ENCODE data around the gene RPTOR.
"Not testable (repeated sequence)": the region's sequence is repeated elsewhere in the genome, so short reads cannot be mapped to it uniquely, and the experiment has no call there.

RPTOR gene

DNA sequence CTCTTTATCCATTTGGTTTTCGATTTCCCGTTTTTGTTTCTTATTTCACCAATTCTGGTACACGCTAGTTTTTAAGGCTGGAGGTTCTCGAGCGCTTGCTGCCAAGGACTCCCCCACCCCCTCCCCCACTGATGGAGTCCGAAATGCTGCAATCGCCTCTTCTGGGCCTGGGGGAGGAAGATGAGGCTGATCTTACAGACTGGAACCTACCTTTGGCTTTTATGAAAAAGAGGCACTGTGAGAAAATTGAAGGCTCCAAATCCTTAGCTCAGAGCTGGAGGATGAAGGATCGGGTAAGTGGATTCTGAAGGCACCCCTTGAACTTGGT is 825 bp downstream of the RPTOR start:
- DNase-seq (ENCODE audit: low read depth in 2 of 2): no peak

DNA sequence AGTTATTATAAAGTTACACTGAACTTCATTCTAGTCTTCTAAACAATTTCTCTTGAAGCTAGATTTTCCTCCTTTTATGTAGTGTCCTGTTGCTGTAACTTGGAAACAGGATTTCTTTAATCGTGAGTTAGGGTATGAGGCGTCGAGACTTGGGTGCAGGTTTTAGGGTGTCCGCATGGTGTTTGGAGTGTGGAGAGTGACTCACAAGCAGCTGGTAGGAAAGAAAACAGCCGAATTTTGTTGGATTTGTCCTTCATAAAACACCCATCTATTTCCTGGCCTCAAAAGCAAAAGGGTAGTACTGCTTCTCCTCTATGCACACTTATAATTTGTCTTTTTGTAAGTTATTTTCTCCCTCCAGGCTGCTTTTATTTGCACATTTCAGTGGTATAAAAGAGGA is 1.6 kb downstream of the RPTOR start:
- DNase-seq (ENCODE audit: low read depth in 2 of 2): no peak

DNA sequence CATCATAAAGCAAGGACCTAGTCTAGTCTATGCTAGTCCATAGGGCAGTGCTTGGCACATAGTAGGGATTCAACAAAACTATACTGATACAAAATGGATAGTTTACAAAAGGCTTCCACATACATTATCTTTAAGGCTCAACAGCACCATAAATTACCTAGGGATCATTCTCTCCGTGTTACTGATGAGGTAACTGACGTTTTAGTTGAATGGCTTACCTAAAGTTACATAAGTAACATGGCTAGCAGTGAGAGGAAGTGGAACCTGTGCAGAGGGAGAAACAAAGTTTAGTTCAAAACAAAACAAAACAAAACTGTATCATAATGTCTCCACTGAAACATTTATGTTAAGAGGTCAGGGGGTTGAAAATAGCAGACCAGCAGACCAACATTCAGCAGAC is 7.9 kb downstream of the RPTOR start:
- no peak for DNase-seq (ENCODE audit: low read depth in 2 of 2)

DNA sequence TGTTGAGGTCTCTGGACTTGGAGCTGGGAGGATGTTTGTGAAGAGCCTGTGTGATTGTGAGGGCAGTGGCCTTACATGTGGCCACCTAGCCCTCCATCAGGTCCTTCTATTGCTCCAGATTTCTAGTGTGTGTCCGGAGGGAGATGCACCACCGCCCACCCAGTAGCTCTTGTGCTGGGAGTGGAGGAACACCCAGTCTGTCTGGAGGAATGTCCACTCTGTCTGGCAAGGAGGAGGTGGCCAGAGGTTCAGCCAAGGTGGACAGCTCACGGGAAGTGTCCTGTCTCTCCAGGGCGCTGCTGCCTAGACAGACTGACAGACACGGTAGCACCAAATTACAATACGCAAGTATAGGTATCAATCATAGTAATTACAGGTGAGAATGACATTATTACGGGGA is 10.6 kb downstream of the RPTOR start:
- no peak for DNase-seq (ENCODE audit: low read depth in 2 of 2)

DNA sequence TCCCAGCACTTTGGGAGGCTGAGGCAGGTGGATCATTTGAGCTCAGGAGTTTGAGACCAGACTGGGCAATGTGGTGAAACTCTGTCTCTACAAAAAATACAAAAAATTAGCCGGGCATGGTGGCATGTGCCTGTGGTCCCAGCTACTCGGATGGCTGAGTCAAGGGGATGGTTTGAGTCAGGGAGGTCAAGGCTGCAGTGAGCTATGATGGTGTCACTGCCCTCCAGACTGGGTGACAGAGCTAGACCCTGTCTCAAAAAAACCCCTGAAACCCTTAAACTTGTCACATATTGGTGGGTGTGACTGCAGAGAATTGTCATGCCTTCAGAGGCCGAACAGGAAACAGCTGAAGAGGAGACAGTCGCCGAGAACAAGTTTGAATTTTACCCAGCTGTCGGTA is 13.4 kb downstream of the RPTOR start:
- no peak for DNase-seq (ENCODE audit: low read depth in 2 of 2)

DNA sequence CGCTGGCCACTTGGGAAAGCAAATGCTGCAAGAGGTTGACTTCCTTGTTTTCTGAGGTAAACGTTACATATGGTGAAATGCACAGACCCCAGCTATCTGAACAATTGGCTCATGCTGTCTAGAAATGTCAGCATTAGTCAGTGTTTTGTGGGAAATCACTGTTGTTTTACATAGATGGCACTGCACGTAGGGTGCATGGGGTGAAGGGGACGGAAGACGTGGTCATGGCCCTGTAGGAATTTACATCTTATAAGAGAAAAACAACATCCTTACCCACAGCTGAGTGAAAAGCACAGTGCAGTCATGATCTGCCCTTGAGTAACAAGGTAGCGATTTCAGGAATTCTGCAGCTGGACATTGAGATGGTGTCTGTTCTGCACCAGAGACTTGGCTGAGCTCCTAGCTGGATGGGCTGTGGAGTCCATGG is 15.2 kb downstream of the RPTOR start:
- no peak for DNase-seq (ENCODE audit: low read depth in 2 of 2)

DNA sequence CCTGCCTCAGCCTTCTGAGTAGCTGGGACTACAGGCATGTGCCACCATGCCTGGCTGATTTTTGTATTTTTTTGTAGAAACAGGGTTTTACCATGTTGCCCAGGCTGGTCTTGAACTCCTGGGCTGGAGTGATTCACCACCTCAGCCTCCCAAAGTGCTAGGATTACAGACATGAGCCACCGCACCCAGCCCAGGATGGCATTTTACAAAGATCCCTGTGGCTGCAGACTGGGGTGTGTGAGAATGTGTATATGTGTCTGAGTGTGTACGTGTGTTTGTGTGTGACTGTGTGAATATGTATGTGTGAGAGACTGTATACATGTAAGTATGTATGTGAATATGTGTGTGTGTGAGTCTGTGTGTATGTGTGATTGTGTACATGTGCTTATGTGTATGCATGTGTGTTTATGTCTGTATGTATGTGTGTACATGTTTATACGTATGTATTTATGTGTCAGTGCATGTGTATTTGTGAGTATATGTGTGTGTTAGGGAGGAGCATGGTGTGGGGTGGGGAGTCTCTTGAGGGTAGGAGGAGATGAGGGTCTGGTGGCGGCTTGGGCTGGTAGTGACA is 17.0 kb downstream of the RPTOR start:
- no peak for DNase-seq (ENCODE audit: low read depth in 2 of 2)

DNA sequence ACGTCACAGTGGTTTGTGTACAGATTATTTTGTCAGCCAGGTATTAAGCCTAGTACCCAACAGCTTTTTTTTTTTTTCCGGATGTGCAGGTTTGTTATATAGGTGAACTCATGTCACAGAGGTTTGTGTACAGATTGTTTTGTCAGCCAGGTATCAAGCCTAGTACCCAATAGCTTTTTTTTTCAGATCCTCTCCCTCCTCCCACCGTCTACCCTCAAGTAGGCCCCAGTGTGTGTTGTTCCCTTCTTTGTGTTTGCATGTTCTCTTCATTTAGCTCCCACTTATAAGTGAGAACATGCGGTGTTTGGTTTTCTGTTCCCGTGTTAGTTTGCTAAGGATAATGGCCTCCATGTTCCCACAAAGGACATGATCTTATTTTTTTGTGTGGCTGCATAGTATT is 19.9 kb downstream of the RPTOR start:
- no peak for DNase-seq (ENCODE audit: low read depth in 2 of 2)

DNA sequence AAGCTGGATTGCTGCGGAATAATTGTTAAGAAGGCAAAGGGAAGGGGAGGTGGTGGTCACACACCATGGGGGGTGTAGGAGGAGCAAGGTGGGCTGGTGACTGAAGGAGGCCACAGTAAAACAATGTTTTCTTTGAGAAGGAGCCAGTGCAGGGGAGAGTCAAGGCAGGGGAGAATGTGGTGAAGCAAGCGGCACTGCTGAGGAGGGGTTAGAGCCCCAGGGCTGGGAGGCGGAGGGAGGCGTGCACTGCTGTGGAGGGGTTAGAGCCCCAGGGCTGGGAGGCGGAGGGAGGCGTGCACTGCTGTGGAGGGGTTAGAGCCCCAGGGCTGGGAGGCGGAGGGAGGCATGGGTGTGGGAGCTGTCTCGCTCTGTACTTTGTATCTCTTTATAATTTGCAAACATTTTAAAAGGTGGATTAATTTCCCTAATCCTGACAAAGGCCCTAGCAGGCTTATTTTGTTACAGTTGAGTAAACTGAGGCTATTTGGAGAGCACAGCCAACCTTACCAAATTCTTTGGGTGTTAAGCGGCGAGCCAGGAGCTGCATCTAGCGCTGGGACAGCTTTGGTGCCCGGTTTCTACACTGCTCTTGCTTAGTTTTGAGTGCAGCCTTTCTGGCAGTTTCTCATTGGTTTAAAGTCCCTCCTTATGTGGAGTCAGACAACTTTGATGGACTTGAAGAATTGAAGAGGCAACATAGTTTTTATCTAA is 20.9 kb downstream of the RPTOR start:
- no peak for DNase-seq (ENCODE audit: low read depth in 2 of 2)

DNA sequence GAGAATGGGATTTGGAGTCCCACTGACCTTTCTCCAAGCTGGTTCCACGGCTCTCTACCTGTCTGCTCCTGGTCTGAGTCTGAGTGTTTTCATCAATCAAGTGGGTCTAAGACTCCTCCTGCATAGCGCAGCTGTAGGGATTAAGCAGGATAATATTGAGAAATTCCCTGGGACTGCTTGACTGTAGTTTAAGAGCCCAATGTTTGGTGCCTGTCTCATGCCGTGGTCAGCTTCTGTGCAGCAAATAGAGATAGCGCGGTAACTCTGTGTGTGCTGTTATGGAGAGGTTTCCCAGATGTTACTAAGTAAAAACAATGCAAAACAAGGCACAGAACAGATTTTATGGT is 21.4 kb downstream of the RPTOR start:
- DNase-seq (ENCODE audit: low read depth in 2 of 2): no peak

DNA sequence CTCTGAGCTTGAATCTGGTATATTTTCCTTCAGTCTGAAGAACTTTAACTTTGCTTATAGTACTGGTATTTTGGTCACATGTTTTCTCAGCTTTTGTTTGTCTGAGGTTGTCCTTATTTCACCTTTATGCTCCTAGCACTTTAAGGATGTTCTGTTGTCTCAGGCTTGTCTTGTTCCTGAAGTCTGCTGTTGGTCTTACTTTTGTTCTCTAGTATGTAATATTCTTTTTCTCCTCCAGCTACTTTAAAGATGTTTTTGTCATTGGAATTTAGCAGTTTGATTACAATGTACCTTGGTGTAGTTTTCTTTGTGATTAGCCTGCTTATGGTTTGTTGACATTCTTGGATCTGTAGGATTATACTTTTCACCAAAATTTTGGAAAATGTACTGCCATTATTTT is 23.6 kb downstream of the RPTOR start:
- no peak for DNase-seq (ENCODE audit: low read depth in 2 of 2)

DNA sequence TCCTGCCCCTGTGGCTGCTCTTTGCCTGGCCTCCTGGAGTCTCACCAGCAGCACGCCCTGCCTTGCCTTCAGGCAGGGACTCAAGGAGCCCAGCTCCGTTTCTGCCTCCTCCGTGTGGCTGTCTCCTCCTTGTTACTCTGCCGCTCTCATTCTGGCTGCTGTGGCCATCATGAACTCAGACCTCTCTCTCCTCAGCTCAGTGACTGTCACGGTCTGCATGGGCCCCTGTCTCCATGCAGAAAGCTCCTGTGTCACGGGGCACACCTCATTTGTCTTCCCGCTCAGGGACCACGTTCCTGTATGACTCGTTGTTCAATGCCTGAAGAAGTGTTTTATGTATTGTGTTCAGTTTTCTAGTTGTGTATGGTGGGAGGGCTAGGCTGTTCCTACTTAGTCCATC is 25.3 kb downstream of the RPTOR start:
- no peak for DNase-seq (ENCODE audit: low read depth in 2 of 2)

DNA sequence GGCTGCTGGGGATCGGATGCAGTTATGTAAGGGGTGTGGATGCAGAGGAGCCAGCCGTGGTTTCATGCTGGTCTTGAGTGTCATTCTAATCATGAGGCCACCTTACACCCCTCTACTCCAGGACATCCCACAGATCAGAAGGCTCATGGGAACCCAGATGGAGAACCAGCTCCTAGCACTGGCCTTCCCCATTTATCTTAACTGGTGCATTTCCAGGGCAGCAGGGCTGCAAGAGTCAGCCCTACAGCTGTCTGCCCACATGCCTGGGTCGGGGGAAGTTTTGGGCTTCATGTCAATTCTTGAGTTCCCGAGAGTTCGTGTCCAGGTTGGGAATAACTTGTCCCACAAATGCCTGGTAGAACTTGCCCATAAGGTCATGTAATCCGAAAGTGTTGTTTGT is 29.1 kb downstream of the RPTOR start:
- no peak for DNase-seq (ENCODE audit: low read depth in 2 of 2)

DNA sequence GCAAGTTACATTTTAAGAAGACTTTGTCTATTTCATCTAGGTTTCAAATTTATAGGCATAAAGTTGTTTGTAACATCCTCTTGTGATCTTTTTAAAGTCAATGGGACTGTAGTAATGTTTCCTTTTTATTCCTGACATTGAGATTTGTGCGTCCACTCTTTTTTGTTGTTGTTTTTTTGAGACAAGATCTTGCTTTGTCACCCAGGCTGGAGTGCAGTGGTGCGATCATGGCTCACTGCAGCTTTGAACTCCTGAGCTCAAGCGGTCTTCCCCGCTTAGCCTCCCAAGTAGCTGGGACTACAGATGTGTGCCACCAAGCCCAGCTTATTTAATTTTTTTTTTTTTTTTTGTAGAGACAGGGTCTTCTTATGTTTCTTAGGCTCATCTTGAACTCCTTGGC is 29.9 kb downstream of the RPTOR start:
- no peak for DNase-seq (ENCODE audit: low read depth in 2 of 2)

DNA sequence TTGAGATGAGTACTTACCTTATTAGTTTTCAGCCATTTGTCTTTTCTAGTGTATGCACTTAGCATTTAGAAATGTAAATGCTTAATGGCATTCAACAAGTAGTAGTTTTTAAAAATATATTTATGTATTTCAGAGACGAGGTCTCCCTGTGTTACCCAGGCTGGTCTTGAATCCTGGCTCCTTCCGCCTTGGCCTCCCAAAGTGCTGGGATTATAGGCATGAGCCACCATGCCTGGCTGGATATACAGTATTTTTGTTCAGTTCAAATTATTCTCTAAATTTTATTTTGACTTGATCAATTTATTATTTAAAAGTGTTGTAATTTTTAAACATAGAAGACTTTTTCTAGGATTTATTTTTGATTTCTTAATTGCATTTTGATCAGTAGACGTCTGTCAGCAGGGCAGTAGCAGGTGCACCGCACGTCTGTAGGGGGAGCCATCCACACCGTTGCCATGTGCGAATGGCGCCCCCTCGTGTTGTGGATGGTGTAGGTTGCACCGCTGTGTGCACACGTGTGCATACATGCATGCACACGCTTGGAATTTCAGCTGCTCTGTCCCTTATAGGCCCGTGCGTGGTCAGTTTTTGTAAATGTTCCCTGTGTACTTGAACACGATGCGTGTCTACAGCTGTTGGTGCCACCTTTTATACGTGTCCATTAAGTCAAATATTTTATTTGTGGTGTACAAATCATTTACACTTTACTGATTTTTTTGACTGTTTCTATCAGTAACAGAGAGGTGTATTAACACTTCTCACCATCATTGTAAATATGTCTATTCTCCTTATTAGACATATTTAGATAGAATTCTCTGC is 30.6 kb downstream of the RPTOR start:
- peak; percentile 77 to 94 for DNase-seq (ENCODE audit: low read depth in 2 of 2)

DNA sequence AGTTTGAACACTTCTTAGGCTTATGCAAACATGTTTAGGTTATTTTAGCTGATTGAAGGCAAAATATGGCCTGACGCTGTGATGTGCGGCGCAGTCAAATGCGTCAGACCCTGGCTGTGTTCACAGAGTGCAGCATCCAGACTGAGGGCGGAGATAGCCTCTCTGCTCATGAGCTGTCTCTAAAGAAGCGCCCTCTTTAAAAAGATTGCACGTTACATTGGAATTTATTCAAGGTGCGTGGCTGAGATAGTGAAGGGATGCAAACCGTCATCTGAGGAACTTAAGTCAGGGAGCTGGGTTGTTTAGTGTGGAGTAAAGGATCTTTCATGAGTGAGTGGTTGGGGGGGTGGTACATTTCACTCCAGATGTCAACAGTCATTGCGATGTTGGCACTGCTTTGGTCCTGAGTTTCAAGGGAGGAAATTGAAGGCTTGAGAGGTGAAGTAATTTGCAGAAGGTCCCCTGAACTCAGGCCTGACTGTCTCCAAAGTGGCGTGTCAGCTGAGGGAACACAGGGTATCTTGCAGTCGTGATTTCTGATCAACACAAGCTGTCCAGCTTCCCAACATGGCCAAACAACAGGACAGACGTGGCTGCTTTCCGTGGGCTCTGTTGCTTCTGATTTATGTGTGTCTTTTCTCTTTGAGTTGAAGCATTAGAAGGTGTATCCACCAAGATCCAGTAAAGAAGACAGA is 33.4 kb downstream of the RPTOR start:
- DNase-seq (ENCODE audit: low read depth in 2 of 2): no peak

DNA sequence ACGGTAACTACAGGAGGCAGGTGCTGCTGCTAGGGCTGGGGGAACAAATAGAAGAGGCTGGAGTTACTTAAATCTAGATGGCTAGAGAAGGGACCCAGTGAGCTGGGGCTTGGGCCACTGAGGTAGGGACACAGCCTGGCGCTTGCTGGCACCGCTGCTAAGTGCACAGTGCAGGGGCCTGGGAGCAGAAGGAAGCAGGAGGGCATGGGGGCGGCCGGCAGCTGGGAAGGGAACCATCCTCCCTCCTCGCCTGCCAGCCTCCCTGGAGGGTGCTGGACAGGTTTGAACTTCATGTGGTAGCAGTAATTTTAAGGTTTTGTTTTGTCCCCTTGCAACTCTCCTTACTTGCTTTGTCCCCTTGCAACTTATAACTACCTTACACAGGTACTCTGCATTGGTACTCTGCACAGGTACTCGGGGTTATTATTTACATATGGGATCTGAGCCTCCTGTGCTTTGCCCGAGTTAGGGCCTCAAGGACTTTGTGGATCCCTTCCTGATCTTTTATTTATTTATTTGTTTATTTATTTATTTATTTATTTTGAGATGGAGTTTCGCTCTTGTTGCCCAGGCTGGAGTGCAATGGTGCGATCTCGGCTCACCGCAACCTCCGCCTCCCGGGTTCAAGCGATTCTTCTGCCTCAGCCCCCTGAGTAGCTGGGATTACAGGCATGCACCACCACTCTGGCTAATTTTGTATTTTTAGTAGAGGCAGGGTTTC is 34.2 kb downstream of the RPTOR start:
- DNase-seq (ENCODE audit: low read depth in 2 of 2): not testable (repeated sequence)

DNA sequence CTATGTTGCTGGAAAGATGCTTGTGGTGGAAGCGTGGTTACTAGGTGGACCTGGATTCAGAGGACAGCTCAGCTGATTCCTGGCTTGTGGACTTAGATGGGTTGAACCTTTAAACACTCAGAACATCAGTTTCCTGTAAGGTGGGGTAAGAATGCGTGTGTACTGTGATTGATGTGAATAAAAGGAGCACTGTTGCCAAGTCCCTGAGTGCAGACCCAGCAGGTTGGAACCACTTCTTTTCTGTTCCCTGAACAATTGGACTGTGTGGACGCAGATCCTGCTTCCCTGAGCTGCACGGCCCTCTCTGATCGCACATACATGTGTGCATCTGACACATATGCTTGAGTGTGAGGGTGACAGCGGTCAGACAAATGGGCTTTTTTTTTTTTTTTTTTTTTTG is 37.5 kb downstream of the RPTOR start:
- DNase-seq (ENCODE audit: low read depth in 2 of 2): no peak

DNA sequence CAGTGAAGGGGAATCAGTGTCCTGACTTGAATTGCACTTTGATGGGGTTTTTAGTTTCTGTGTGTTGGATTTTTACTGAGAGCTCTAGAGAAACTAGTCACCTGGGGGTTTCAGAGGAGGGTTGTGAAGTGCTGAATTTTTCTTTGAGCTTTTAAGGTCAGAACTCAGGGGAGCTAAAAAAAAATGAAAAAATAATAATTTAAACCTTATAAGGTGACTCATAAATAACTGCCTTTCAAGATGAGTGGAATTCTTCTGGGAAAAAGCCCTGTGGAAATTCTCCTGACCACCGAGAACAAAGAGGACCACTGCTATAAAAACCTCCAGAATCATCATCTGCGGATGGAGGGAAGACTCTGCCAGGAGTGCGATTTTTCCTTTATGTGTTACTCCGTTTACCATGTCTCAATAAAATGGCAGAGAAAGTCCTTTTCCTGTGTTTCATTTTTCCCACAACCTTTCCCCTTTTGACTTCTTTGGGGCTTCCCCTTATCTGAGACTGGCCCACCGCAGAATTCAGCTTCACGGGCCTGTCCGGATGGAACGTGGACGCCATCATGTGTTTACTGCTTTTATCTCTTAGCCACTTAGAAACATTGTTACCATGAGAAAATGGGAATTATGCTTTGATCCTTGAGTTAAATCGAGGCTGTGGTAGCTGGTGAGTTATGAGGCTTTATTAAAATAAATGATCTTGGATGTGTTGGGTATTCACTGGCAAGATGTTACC is 39.7 kb downstream of the RPTOR start:
- DNase-seq (ENCODE audit: low read depth in 2 of 2): no peak

DNA sequence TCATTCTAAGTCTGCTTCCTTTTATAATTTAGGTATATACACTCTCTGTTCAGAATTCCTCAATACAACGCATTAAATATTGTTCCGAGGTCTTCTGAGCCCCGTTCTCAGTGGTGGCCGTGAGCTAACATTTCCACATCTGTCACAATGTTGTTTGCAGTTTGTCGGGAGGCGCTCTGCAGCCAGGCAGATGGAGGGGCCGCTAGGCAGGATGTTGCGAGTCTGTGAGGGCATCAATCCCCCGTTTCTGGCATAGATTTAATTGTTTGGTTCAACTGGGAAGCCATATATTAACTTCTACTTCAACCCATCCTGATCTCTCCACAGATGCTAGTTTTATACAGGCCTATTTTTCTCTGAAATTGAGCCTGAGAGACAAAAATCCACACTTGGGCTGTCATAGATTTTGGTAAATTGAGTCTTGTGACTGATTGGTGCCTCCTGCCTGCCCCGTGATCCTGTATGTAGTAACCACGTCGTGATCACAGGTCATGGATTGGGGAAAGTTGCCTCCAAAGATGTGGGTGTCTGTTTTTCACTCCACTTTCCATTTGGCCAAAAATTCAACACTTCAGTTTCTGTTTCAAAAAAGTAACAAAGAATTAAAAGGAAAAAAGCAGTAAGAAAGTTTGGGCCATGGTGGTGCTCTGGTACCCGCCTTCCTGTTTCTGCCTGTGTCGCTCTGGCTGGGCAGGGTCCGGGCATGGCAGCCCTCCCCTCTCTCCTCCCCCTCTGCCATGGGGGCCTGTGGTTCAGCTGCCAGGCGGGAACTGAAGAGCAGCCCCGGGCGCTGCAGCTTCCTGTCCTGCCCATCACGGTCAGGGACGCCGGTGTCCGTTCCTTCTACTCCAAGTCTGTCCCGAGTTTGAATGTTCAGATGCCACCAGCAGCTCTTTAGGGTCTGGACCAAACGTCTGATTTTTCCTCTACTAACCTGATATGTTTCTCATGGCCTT is 41.5 kb downstream of the RPTOR start:
- DNase-seq (ENCODE audit: low read depth in 2 of 2): no peak

Measured in stimulated activated CD4-positive, alpha-beta T cell treated with anti-CD3 and anti-CD28 coated beads, Interleukin-12 subunit alpha, Interleukin-12 subunit beta, amount 100 ng/mL, for 24 hours (primary cell).